Measurements from ENCODE around the gene DNMBP. TPM values are rescaled to one million over a fixed set of nuclear protein-coding genes. Genes with fewer than 3 reads are reported as not detected.

DNMBP gene
- total RNA-seq, result 10.9 to 13.4 TPM (median 11.7 TPM) in 3 replicates
- long read RNA-seq, full-length matches to known transcripts, result 2 of 7 reads
- long read RNA-seq, partial matches to known transcripts, result 2 of 7 reads
- long read RNA-seq, other reads (novel, unspliced or antisense), result 3 of 7 reads

GRCh38 chr10:100009793-100010676 lies at the start of gene DNMBP:
Gene DNMBP (minus strand): TSS chr10:100009947. CDS start chr10:99972124, 37,823 bp downstream.
- no peaks in the 10 kb centered on the region for H3K9me3 Mint-ChIP-seq (ENCODE audit: low read depth)
- no peaks in the 10 kb centered on the region for H3K27me3 Mint-ChIP-seq (ENCODE audit: low read depth)
- H3K4me1 Mint-ChIP-seq (ENCODE audit: low read depth), result peaks cover 49% of the 10 kb centered on the region
- H3K36me3 Mint-ChIP-seq (ENCODE audit: low read depth), result no peaks in the 10 kb centered on the region
- TF ChIP-seq CTCF (IDR thresholded peaks at IDR 0.05), result peak; percentile 76
- peak within 1 kb of the TSS; percentile 91 for H3K4me3 Mint-ChIP-seq (ENCODE audit: unreplicated experiment)
- peak within 1 kb of the TSS; percentile 91 for H3K27ac Mint-ChIP-seq (ENCODE audit: unreplicated experiment)
- no peak for DNase-seq (ENCODE audit: low spot score)

- no peak overlapping the region for H3K27ac Mint-ChIP-seq (ENCODE audit: unreplicated experiment)
- peaks cover 15% of the 10 kb centered on the region for H3K27me3 Mint-ChIP-seq (ENCODE audit: low read depth)
- H3K36me3 Mint-ChIP-seq (ENCODE audit: low read depth), result no peaks in the 10 kb centered on the region
- no peak for DNase-seq (ENCODE audit: low spot score)
- peaks cover 7% of the 10 kb centered on the region for H3K9me3 Mint-ChIP-seq (ENCODE audit: low read depth)
- no peak overlapping the region for H3K4me3 Mint-ChIP-seq (ENCODE audit: unreplicated experiment)
- no peaks in the 10 kb centered on the region for H3K4me1 Mint-ChIP-seq (ENCODE audit: low read depth)
- no peak for TF ChIP-seq CTCF (IDR thresholded peaks at IDR 0.05)
Observed at GRCh38 chr10:100057948-100058347, 48.2 kb upstream of the DNMBP start.

- no peaks in the 10 kb centered on the region for H3K36me3 Mint-ChIP-seq (ENCODE audit: low read depth)
- H3K4me1 Mint-ChIP-seq (ENCODE audit: low read depth), result no peaks in the 10 kb centered on the region
- H3K27me3 Mint-ChIP-seq (ENCODE audit: low read depth), result peaks cover 17% of the 10 kb centered on the region
- peaks cover 5% of the 10 kb centered on the region for H3K9me3 Mint-ChIP-seq (ENCODE audit: low read depth)
- no peak for DNase-seq (ENCODE audit: low spot score)
- H3K4me3 Mint-ChIP-seq (ENCODE audit: unreplicated experiment), result no peak overlapping the region
- no peak for TF ChIP-seq CTCF (IDR thresholded peaks at IDR 0.05)
- H3K27ac Mint-ChIP-seq (ENCODE audit: unreplicated experiment), result no peak overlapping the region
Observed at GRCh38 chr10:100053686-100054460, 44.1 kb upstream of the DNMBP start.

GRCh38 chr10:100046021-100046486 lies 36.3 kb upstream of the DNMBP start:
- Mint-ChIP-seq H3K4me3 (ENCODE audit: unreplicated experiment) (no peak overlapping the region), H3K9me3 (ENCODE audit: low read depth) (no peaks in the 10 kb centered on the region), H3K27ac (ENCODE audit: unreplicated experiment) (no peak overlapping the region), H3K27me3 (ENCODE audit: low read depth) (no peaks in the 10 kb centered on the region), H3K36me3 (ENCODE audit: low read depth) (no peaks in the 10 kb centered on the region), H3K4me1 (ENCODE audit: low read depth) (peaks cover 22% of the 10 kb centered on the region)
- DNase-seq (ENCODE audit: low spot score), result peak; percentile 91
- peak; percentile 96 for TF ChIP-seq CTCF (IDR thresholded peaks at IDR 0.05)

- no peaks in the 10 kb centered on the region for H3K36me3 Mint-ChIP-seq (ENCODE audit: low read depth)
- DNase-seq (ENCODE audit: low spot score), result no peak
- no peak for TF ChIP-seq CTCF (IDR thresholded peaks at IDR 0.05)
- no peak overlapping the region for H3K4me3 Mint-ChIP-seq (ENCODE audit: unreplicated experiment)
- H3K27me3 Mint-ChIP-seq (ENCODE audit: low read depth), result no peaks in the 10 kb centered on the region
- H3K4me1 Mint-ChIP-seq (ENCODE audit: low read depth), result peaks cover 22% of the 10 kb centered on the region
- H3K27ac Mint-ChIP-seq (ENCODE audit: unreplicated experiment), result no peak overlapping the region
- no peaks in the 10 kb centered on the region for H3K9me3 Mint-ChIP-seq (ENCODE audit: low read depth)
Observed at GRCh38 chr10:100045592-100045991, 35.8 kb upstream of the DNMBP start.

Measured in chondrocyte (in vitro differentiated cells).